C4-2B (cell line): ENCODE measurements around the gene ZNF521.

Source experiments
- H3K27ac ChIP-seq: fragments of 450-650 bp; 2 replicates; pipeline ENCODE4 v1.5.1; 2017
- ZFX ChIP-seq: fragments of 450-650 bp; IDR thresholded peaks from 2 replicates; pipeline ENCODE4 v1.6.1; 2017
- TF ChIP-seq, protein P1 (sequence below): fragments of 450-650 bp; conservative IDR thresholded peaks from 2 replicates; pipeline ENCODE4 v1.5.1; 2017; ENCODE audit warnings: mild to moderate bottlenecking

The ZNF521 gene

DNA sequence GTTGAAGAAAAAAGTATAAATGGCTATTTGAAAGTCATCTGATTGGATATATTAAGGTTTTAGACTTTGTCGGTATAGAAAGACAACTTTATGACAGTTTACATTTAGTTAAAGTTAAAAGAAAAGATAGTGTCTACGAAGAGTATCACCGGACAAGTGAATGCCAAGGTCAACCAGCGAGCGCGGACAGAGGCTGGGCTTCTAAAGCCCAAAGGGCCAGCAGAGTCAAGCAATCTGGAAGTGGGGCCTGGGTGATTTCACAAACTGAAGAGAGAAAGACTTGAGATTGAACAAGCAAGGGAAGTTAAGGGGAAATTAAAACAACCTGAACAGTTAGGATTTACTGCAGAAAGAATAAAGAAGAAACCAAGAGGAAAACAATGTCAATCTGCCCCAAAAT, 16.3 kb downstream of the ZNF521 start:
- TF ChIP-seq, protein P1, sequence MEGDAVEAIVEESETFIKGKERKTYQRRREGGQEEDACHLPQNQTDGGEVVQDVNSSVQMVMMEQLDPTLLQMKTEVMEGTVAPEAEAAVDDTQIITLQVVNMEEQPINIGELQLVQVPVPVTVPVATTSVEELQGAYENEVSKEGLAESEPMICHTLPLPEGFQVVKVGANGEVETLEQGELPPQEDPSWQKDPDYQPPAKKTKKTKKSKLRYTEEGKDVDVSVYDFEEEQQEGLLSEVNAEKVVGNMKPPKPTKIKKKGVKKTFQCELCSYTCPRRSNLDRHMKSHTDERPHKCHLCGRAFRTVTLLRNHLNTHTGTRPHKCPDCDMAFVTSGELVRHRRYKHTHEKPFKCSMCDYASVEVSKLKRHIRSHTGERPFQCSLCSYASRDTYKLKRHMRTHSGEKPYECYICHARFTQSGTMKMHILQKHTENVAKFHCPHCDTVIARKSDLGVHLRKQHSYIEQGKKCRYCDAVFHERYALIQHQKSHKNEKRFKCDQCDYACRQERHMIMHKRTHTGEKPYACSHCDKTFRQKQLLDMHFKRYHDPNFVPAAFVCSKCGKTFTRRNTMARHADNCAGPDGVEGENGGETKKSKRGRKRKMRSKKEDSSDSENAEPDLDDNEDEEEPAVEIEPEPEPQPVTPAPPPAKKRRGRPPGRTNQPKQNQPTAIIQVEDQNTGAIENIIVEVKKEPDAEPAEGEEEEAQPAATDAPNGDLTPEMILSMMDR, result no peak
- TF ChIP-seq ZFX, result no peak
- H3K27ac ChIP-seq, result no peak overlapping the region

DNA sequence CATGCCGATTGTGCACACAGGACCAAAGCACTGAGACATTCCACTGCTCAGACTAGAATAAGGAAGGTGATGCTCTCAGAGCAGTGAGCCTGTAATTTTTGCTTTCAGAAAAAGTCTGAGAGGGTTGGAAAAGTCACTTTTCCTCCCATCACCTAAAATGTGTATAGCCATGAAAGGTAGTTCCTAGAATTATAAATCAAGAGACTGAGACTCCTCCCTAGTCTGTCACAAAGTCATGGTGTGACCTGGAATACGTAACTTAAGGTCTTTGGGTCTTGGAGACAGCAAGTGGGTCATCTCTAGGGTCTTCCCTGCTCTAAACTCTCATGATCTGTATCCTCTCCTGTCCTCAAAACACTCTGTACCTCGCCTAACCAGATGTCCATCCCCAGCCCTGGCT, 16.9 kb downstream of the ZNF521 start:
- H3K27ac ChIP-seq, result no peak overlapping the region
- TF ChIP-seq, protein P1, result no peak
- no peak for TF ChIP-seq ZFX

DNA sequence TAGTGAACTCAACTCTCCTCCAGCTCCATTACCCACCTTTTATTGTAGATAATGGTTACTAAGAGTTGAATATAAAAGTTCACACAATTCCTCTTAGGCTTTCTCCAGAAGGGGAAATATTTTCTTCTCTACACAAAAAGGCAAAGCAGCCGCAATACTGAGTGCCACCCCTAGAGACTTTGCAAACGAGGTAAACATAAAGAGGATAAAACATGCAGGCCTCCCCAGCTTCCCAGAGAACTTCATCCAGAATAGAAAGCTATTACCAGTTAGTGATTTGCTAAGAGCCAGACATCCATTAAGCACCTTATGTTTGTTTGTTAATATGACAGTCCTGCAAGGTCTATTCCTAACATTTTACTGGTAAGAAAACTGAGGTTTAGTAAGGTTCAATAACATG, 17.4 kb downstream of the ZNF521 start:
- TF ChIP-seq ZFX, result no peak
- TF ChIP-seq, protein P1, result no peak; the same call in 1 of the 2 replicates
- H3K27ac ChIP-seq, result no peak overlapping the region

DNA sequence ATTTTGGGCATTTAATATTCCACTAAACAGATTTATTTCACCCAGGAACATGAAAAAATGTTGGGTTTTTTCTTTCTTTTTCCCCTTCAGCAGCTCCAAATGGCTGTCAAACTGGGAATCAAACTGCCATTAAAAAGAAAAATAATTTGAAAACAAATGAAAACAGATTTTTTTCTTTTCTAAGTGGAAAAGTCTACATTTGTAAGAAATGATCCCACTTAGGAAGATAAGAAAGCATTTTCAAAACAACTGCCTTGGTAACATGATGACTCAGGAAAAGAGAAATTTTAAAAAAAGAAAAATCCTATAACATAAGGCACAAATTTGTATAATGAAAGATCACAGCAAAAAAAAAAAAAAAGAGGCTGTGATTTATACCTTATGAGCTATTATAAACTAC, 20.0 kb downstream of the ZNF521 start:
- no peak overlapping the region for H3K27ac ChIP-seq
- TF ChIP-seq, protein P1, result no peak
- TF ChIP-seq ZFX, result no peak

DNA sequence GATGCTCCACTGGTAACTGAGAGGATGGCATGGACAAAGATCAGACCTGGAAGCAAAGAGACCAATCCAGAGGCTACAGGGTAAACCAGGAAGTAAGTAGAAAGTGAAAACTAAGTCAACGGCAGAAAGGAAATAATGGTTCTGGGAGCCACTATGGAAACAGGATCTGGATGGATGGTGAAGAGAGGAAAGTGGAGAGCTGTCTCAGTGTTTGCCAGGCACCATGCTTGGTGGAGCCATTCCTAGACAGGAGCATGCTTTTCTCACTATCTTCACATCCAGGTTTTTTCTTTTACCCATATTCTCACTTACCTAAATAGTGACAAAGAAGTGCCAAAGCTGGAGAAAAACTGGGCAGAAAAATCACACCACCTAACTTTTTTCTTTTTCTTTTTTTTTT, 22.2 kb downstream of the ZNF521 start:
- no peak overlapping the region for H3K27ac ChIP-seq
- TF ChIP-seq ZFX, result no peak
- TF ChIP-seq, protein P1, result no peak

DNA sequence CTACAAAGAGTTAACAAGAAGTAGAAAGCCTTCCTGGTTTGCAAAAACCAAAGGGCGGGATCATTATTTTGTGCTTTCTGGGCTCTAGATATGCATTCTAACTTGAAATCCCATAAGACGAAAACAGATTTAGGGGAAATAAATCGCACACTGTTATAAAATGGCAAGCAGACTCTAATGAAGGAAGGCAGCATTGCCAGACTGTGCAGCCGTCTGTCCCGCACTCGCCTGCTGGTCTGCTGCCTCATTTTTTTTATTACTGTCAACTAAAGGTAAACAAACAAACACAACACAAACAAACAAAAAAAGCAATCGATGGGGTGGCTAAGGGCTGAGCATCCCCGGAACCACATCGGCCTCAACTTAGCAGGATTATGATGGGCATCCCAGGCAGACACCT, 24.4 kb downstream of the ZNF521 start:
- no peak overlapping the region for H3K27ac ChIP-seq
- TF ChIP-seq ZFX, result no peak
- TF ChIP-seq, protein P1, result no peak

DNA sequence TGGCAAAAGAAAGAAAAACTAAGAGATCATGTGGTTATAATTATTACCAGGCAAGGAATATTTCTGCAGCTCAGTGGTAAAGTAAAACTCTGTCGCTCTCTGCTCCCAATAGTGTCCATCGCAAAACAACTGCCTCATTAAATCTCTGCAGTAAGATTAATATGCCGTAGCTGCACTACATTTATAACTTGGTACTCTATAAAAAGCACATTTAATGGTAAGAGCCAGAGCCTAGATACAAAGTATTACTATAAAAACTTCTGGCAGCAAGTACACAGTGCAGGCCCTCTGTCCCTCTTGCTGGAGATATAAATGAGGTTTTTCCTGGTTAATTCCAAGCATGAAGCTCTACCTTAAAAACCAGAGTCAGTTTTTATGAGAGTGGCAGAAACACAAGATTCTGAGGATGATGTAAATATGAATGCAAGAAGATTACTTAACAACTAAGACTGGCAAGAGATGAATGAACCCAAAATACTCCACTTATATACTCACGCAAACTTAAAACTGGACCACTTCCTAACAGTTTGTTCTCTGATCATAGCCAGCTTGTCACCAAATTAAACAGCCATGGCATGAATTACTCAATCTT, 25.5 kb downstream of the ZNF521 start:
- H3K27ac ChIP-seq, result no peak overlapping the region
- no peak for TF ChIP-seq ZFX
- TF ChIP-seq, protein P1, result no peak
